AG04449 (cell line): ENCODE results near the gene NLN.

ENCODE experiments used
- CTCF ChIA-PET: fragments of 350-600 bp; formaldehyde crosslinking; extraction: SDS; loops from one replicate; lab custom pipeline; 2021; ENCODE audit warnings: antibody characterized with exemption; lab: Yijun Ruan, JAX
- POLR2A ChIA-PET: fragments of 400-600, 350-600 bp; formaldehyde crosslinking; extraction: SDS; loops from one replicate; lab custom pipeline; 2020; ENCODE audit warnings: antibody characterized with exemption, inconsistent platforms; lab: Yijun Ruan, JAX
- DNase-seq: peaks from one replicate; pipeline ENCODE4 v3.0.0-alpha.2; 2010; ENCODE audit warnings: low read depth, low spot score
- H3K4me3 ChIP-seq: 2 replicates; pipeline ENCODE4 v1.5.1; 2011; ENCODE audit warnings: low read depth, mild to moderate bottlenecking, control low read depth, low read length
- CTCF ChIP-seq: IDR thresholded peaks from one replicate; pipeline ENCODE4 v1.5.1; 2011; ENCODE audit warnings: mild to moderate bottlenecking, moderate library complexity, low read length, control low read depth, inconsistent platforms; ENCODE audit not compliant: insufficient read depth; ENCODE audit errors: missing control alignments

The NLN gene

GRCh38 chr5:65819215-65819904 is 97.4 kb downstream of the NLN start:
- no peak for DNase-seq
- H3K4me3 ChIP-seq = no peak overlapping the region
- no peak for TF ChIP-seq CTCF
- POLR2A ChIA-PET = no interaction called here
- CTCF ChIA-PET = interaction anchor here (0.7 to 1.9 kb wide), 3 partner anchors 9 to 18 kb away, joined by 3 to 4 read pairs (median 3); no protein-coding TSS in a partner anchor

GRCh38 chr5:65819905-65820240 is 97.9 kb downstream of the NLN start:
- CTCF ChIA-PET = interaction anchor here (1.1 to 1.9 kb wide), 2 partner anchors 8 to 18 kb away, joined by 3 to 4 read pairs; no protein-coding TSS in a partner anchor

GRCh38 chr5:65820373-65820772 is 98.4 kb downstream of the NLN start:
- CTCF ChIA-PET = interaction anchor here (1.1 to 1.9 kb wide), 2 partner anchors 8 to 18 kb away, joined by 3 to 4 read pairs; no protein-coding TSS in a partner anchor
- POLR2A ChIA-PET = no interaction called here
- no peak for TF ChIP-seq CTCF
- DNase-seq = no peak
- no peak overlapping the region for H3K4me3 ChIP-seq

More at GRCh38 chr5:65819905-65820240, 97.9 kb downstream of the NLN start:
- no peak overlapping the region for H3K4me3 ChIP-seq
- TF ChIP-seq CTCF = no peak
- POLR2A ChIA-PET = no interaction called here
- no peak for DNase-seq

- CTCF ChIA-PET = no interaction called here
- TF ChIP-seq CTCF = no peak
Measured at GRCh38 chr5:65821966-65822365, 100.0 kb downstream of the NLN start.

GRCh38 chr5:65822710-65823109 is 100.7 kb downstream of the NLN start:
- POLR2A ChIA-PET = no interaction called here
- no peak for TF ChIP-seq CTCF
- CTCF ChIA-PET = no interaction called here
- no peak for DNase-seq
- no peak overlapping the region for H3K4me3 ChIP-seq

More at GRCh38 chr5:65821966-65822365, 100.0 kb downstream of the NLN start:
- DNase-seq = no peak
- POLR2A ChIA-PET = no interaction called here
- no peak overlapping the region for H3K4me3 ChIP-seq

DNA sequence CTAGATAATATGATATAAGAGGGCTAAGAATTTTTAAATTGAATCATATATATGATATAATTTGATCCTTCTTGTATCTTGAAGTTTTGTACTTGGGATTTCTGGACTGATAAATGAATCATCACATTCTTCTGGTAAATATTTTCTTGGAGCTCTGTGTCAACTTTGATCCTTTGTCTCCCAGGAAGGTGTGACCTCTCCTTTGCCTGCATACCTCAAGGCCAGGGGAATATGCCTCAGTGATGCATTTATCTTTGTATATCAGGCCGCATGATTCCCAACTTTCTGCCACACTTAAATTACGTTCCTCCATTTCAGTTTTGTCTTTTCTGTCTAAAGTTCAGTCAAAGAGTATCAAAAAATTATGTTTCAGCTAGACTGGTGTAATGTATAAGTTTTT is 101.2 kb downstream of the NLN start:
- POLR2A ChIA-PET = no interaction called here
- H3K4me3 ChIP-seq = no peak overlapping the region
- CTCF ChIA-PET = no interaction called here
- DNase-seq = no peak
- TF ChIP-seq CTCF = no peak
